GM18498 (cell line): ENCODE results near the gene ACTRT2.

Source experiments
- ATAC-seq: cut with Tn5 transposase; IDR thresholded peaks from one replicate; pipeline ENCODE4 v1.9.1; 2021; ENCODE audit warnings: mild to moderate bottlenecking, moderate library complexity; ENCODE audit not compliant: unreplicated experiment

Gene ACTRT2

GRCh38 chr1:3052501-3052900 lies 31.2 kb downstream of the ACTRT2 start:
- ATAC-seq, result no peak

GRCh38 chr1:3053366-3053980 lies 32.2 kb downstream of the ACTRT2 start:
- ATAC-seq, result no peak

GRCh38 chr1:3053986-3054385 lies 32.7 kb downstream of the ACTRT2 start:
- ATAC-seq, result no peak

GRCh38 chr1:3054474-3054873 lies 33.2 kb downstream of the ACTRT2 start:
- no peak for ATAC-seq

- ATAC-seq, result no peak
These were observed 33.8 kb downstream of the ACTRT2 start for GRCh38 chr1:3055051-3055450.

GRCh38 chr1:3056641-3057040 lies 35.4 kb downstream of the ACTRT2 start:
- no peak for ATAC-seq

- ATAC-seq, result no peak
These were observed 37.2 kb downstream of the ACTRT2 start for GRCh38 chr1:3058263-3059030.

GRCh38 chr1:3060127-3060526 lies 38.9 kb downstream of the ACTRT2 start:
- ATAC-seq, result no peak

- ATAC-seq, result no peak
These were observed 39.6 kb downstream of the ACTRT2 start for GRCh38 chr1:3060601-3061551.

- no peak for ATAC-seq
These were observed 40.3 kb downstream of the ACTRT2 start for GRCh38 chr1:3061566-3061965.

GRCh38 chr1:3061981-3062615 lies 40.8 kb downstream of the ACTRT2 start:
- ATAC-seq, result no peak

- ATAC-seq, result no peak
These were observed 41.5 kb downstream of the ACTRT2 start for GRCh38 chr1:3062616-3063378.

- no peak for ATAC-seq
These were observed 42.4 kb downstream of the ACTRT2 start for GRCh38 chr1:3063379-3064295.

GRCh38 chr1:3064296-3064850 lies 43.1 kb downstream of the ACTRT2 start:
- ATAC-seq, result no peak

GRCh38 chr1:3064901-3065300 lies 43.6 kb downstream of the ACTRT2 start:
- no peak for ATAC-seq

- ATAC-seq, result no peak
These were observed 44.1 kb downstream of the ACTRT2 start for GRCh38 chr1:3065396-3065795.

- ATAC-seq, result no peak
These were observed 44.5 kb downstream of the ACTRT2 start for GRCh38 chr1:3065797-3066196.

GRCh38 chr1:3066250-3066711 lies 45.0 kb downstream of the ACTRT2 start:
- no peak for ATAC-seq

GRCh38 chr1:3066826-3067225 lies 45.6 kb downstream of the ACTRT2 start:
- no peak for ATAC-seq
